ENCODE data around the gene DENND2D. TPM values are rescaled to one million over a fixed set of nuclear protein-coding genes. Genes with fewer than 3 reads are reported as not detected.

DENND2D gene
- total RNA-seq, 1 donor from 2014 or later, result 0.18 TPM

DNA sequence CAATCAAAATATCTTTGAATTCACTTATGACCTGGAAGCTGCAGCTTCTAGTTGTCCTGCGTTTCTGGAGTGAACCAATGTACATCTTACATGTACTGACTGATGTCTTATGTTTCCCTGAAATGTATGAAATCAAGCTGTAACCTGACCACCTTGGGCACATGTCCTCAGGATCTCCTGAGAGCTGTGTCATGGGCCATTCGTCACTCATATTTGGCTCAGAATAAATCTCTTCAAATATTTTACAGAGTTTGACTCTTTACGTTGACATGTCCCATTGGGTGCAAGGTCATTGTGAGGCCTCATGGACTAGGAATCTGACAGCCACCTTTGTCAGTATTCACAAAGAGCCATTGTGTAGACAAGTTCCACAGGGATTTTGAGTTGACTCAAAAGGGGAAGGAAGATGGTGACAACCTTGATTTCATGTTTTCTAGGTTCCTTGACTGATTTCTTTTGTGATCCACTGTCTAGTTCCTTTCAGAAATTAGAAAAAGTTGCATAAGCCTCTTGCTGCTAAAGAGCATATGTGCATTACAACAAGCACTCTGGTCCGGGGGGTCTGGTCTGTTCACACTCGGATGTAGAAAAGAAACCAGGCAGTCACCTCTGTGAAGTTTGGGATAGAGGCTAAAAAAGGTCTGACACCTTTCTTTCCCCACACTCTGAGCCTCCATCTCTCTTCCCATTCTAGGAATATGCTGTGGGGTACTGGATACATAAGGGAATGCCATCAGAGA is 37.8 kb upstream of the DENND2D start:
- Mint-ChIP-seq H3K27ac (ENCODE audit: unreplicated experiment) (no peak overlapping the region), H3K9me3 (ENCODE audit: unreplicated experiment) (peaks cover 4% of the 10 kb centered on the region), H3K4me3 (ENCODE audit: unreplicated experiment) (no peak overlapping the region), H3K36me3 (ENCODE audit: low read depth, unreplicated experiment) (no peaks in the 10 kb centered on the region), H3K4me1 (ENCODE audit: low read depth, unreplicated experiment) (peaks cover 10% of the 10 kb centered on the region), H3K27me3 (ENCODE audit: low read depth, unreplicated experiment) (no peaks in the 10 kb centered on the region)
- H3K9ac ChIP-seq (ENCODE audit: low read length), result no peak overlapping the region
- no peak overlapping the region for H3K4me3 ChIP-seq (ENCODE audit: insufficient read depth, low read depth, low read length)
- DNase-seq (ENCODE audit: low read depth) (peak; percentile 21), FAIRE-seq (no peak)
- H3K4me1 ChIP-seq (ENCODE audit: insufficient read depth, low read length), result peaks cover 9% of the 10 kb centered on the region
- H4K20me1 ChIP-seq (ENCODE audit: insufficient read depth, low read length), result no peaks in the 10 kb centered on the region
- H3K79me2 ChIP-seq (ENCODE audit: insufficient read depth, low read length), result no peaks in the 10 kb centered on the region
- H3K4me2 ChIP-seq (ENCODE audit: low read length), result no peak overlapping the region
- H3K36me3 ChIP-seq (ENCODE audit: insufficient read depth, low read length), result no peaks in the 10 kb centered on the region
- no peak overlapping the region for H2AFZ ChIP-seq (ENCODE audit: low read depth, low read length)
- H3K27me3 ChIP-seq (ENCODE audit: insufficient read depth, low read length), result peaks cover 2% of the 10 kb centered on the region
- TF ChIP-seq CTCF (IDR thresholded peaks at IDR 0.05; ENCODE audit: insufficient read depth, low read depth, low read length), result no peak
- TF ChIP-seq EZH2 (IDR thresholded peaks at IDR 0.05; ENCODE audit: insufficient read depth, low read length), result no peak
- no peak overlapping the region for H3K27ac ChIP-seq (ENCODE audit: low read depth, low read length)
- H3K9me3 ChIP-seq (ENCODE audit: insufficient read depth, low read depth, low read length), result no peaks in the 10 kb centered on the region

- Mint-ChIP-seq H3K36me3 (ENCODE audit: low read depth, unreplicated experiment) (no peaks in the 10 kb centered on the region), H3K4me1 (ENCODE audit: low read depth, unreplicated experiment) (peaks cover 10% of the 10 kb centered on the region), H3K27ac (ENCODE audit: unreplicated experiment) (no peak overlapping the region), H3K27me3 (ENCODE audit: low read depth, unreplicated experiment) (no peaks in the 10 kb centered on the region), H3K4me3 (ENCODE audit: unreplicated experiment) (no peak overlapping the region), H3K9me3 (ENCODE audit: unreplicated experiment) (peaks cover 4% of the 10 kb centered on the region)
- H4K20me1 ChIP-seq (ENCODE audit: insufficient read depth, low read length), result no peaks in the 10 kb centered on the region
- no peak overlapping the region for H2AFZ ChIP-seq (ENCODE audit: low read depth, low read length)
- H3K9ac ChIP-seq (ENCODE audit: low read length), result no peak overlapping the region
- H3K27ac ChIP-seq (ENCODE audit: low read depth, low read length), result no peak overlapping the region
- H3K79me2 ChIP-seq (ENCODE audit: insufficient read depth, low read length), result no peaks in the 10 kb centered on the region
- no peak for TF ChIP-seq CTCF (IDR thresholded peaks at IDR 0.05; ENCODE audit: insufficient read depth, low read depth, low read length)
- TF ChIP-seq EZH2 (IDR thresholded peaks at IDR 0.05; ENCODE audit: insufficient read depth, low read length), result no peak
- no peaks in the 10 kb centered on the region for H3K36me3 ChIP-seq (ENCODE audit: insufficient read depth, low read length)
- no peak overlapping the region for H3K4me3 ChIP-seq (ENCODE audit: insufficient read depth, low read depth, low read length)
- H3K4me2 ChIP-seq (ENCODE audit: low read length), result no peak overlapping the region
- H3K9me3 ChIP-seq (ENCODE audit: insufficient read depth, low read depth, low read length), result no peaks in the 10 kb centered on the region
- H3K27me3 ChIP-seq (ENCODE audit: insufficient read depth, low read length), result peaks cover 2% of the 10 kb centered on the region
- FAIRE-seq (no peak), DNase-seq (ENCODE audit: low read depth) (no peak)
- peaks cover 9% of the 10 kb centered on the region for H3K4me1 ChIP-seq (ENCODE audit: insufficient read depth, low read length)
Measured at GRCh38 chr1:111236806-111237205, 36.4 kb upstream of the DENND2D start.

- no peak overlapping the region for H3K27ac Mint-ChIP-seq (ENCODE audit: unreplicated experiment)
Measured at GRCh38 chr1:111236379-111236778, 35.9 kb upstream of the DENND2D start.

More at GRCh38 chr1:111236379-111236778, 35.9 kb upstream of the DENND2D start:
- H2AFZ ChIP-seq (ENCODE audit: low read depth, low read length), result no peak overlapping the region
- H3K4me3 Mint-ChIP-seq (ENCODE audit: unreplicated experiment), result no peak overlapping the region
- peaks cover under 1% of the 10 kb centered on the region for H3K27me3 ChIP-seq (ENCODE audit: insufficient read depth, low read length)
- H3K9me3 Mint-ChIP-seq (ENCODE audit: unreplicated experiment), result peaks cover 4% of the 10 kb centered on the region
- no peaks in the 10 kb centered on the region for H3K9me3 ChIP-seq (ENCODE audit: insufficient read depth, low read depth, low read length)
- H4K20me1 ChIP-seq (ENCODE audit: insufficient read depth, low read length), result no peaks in the 10 kb centered on the region
- H3K4me1 Mint-ChIP-seq (ENCODE audit: low read depth, unreplicated experiment), result peaks cover 10% of the 10 kb centered on the region
- no peaks in the 10 kb centered on the region for H3K36me3 Mint-ChIP-seq (ENCODE audit: low read depth, unreplicated experiment)
- no peak for TF ChIP-seq CTCF (IDR thresholded peaks at IDR 0.05; ENCODE audit: insufficient read depth, low read depth, low read length)
- TF ChIP-seq EZH2 (IDR thresholded peaks at IDR 0.05; ENCODE audit: insufficient read depth, low read length), result no peak
- DNase-seq (ENCODE audit: low read depth) (no peak), FAIRE-seq (no peak)
- H3K4me2 ChIP-seq (ENCODE audit: low read length), result no peak overlapping the region
- H3K9ac ChIP-seq (ENCODE audit: low read length), result no peak overlapping the region
- H3K27ac ChIP-seq (ENCODE audit: low read depth, low read length), result no peak overlapping the region
- peaks cover 9% of the 10 kb centered on the region for H3K4me1 ChIP-seq (ENCODE audit: insufficient read depth, low read length)
- no peaks in the 10 kb centered on the region for H3K79me2 ChIP-seq (ENCODE audit: insufficient read depth, low read length)
- H3K36me3 ChIP-seq (ENCODE audit: insufficient read depth, low read length), result no peaks in the 10 kb centered on the region
- no peak overlapping the region for H3K4me3 ChIP-seq (ENCODE audit: insufficient read depth, low read depth, low read length)
- H3K27me3 Mint-ChIP-seq (ENCODE audit: low read depth, unreplicated experiment), result no peaks in the 10 kb centered on the region

Measured in astrocyte (in vitro differentiated cells and primary cell).